ENCODE results near the gene NAV3. TPM values are rescaled to one million over a fixed set of nuclear protein-coding genes. Genes with fewer than 3 reads are reported as not detected.

Gene NAV3
- polyA plus RNA-seq, 12 donors = 14.4 to 28.8 (median 19.6) TPM; not detected in 1

DNA sequence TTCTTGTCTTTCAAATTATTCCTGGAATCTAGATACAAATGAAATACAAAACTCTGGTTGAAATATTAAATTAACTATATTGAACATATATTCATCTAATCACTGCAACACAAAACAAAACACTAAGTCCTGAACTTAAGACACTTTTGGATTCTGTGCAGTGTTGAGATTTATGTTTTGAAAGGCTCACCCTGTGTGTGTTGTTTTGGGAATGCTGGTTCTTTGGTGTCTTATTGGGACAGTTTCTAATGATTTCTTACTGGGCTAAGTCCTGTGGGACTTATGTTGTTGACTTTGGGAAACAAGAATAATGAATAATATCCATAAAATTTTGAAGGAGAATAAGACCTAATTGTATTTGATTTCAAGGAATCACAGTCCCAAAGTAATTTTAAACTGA lies 153.2 kb downstream of the NAV3 start:
- no peak for DNase-seq

GRCh38 chr12:77992760-77993159 lies 162.1 kb downstream of the NAV3 start:
- DNase-seq = no peak

- DNase-seq = no peak
Observed at GRCh38 chr12:77993658-77994057, 163.0 kb downstream of the NAV3 start.

DNA sequence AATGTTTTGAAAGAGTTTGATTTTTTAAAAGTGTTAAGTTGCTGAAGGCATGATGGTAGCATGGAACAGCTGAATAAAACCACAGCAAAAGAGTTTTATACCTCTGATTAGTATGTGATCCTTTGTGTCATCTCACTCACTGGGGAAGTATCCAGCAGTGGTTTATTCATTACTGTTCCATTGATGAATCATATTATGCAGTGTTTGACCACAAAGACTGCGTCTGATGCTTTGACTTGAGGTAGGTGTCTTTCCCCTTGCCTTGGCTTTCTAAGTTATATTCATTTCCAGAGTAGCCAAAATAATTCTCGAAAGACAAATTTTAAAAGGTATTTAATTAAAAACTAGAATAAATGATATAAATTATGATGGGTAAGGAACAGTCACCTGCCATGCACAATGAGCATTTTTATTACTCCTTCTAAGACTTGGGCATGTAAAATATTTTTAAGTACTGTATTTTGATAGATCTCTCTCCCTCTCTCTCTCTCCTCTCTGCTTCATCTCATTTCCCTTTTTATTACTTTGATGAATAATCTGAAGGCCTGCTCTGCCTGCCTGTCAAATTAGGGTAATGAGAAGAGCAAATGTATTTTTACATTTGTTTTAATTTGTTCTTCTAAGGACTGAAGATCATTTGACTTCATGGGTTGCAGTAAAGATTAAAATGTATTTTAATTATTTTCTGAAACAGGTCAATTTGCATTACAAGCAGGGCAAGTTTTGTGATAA lies 164.9 kb downstream of the NAV3 start:
- DNase-seq = no peak

- no peak for DNase-seq
Observed at GRCh38 chr12:77996670-77997069, 166.0 kb downstream of the NAV3 start.

GRCh38 chr12:77998236-77998786 lies 167.6 kb downstream of the NAV3 start:
- DNase-seq = no peak

- DNase-seq = no peak
Observed at GRCh38 chr12:77999074-77999715, 168.5 kb downstream of the NAV3 start.

DNA sequence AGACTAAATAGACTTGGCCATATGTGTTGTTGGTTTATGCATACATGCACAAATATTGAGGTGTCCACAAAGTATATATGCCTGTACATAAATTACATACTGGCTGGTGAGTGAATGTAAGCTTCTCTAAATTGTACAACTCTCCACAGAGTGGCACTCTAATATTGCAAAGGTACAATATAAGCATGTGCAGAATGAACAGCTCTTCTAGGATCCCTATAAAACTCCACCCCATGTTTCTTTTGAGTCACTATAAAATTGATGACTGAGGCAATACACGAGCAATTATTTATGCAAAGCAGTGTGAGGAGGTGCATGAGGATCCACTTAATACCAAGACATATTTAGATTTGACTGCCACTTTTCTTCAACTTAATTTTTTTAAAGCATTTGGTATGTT lies 172.2 kb downstream of the NAV3 start:
- DNase-seq = no peak

GRCh38 chr12:78004249-78005093 lies 173.8 kb downstream of the NAV3 start:
- no peak for DNase-seq

GRCh38 chr12:78005094-78005492 lies 174.4 kb downstream of the NAV3 start:
- no peak for DNase-seq

DNA sequence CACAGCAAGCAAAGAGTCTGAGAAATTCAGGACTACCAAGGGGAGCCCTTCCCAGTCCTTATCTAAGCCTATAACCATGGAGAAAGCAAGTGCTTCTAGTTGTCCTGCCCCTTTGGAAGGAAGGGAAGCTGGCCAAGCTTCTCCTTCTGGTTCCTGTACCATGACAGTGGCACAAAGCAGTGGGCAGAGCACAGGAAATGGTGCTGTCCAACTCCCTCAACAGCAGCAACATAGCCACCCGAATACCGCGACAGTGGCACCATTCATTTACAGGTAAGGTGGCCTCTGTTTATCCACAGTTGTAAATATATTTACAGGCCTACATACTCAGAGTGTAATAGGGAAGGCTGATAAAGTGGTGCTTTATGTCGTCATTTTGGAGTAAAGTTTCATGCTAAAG lies 176.5 kb downstream of the NAV3 start:
- DNase-seq = no peak

GRCh38 chr12:78009031-78009430 lies 178.3 kb downstream of the NAV3 start:
- no peak for DNase-seq

GRCh38 chr12:78018171-78018910 lies 187.6 kb downstream of the NAV3 start:
- no peak for DNase-seq

DNA sequence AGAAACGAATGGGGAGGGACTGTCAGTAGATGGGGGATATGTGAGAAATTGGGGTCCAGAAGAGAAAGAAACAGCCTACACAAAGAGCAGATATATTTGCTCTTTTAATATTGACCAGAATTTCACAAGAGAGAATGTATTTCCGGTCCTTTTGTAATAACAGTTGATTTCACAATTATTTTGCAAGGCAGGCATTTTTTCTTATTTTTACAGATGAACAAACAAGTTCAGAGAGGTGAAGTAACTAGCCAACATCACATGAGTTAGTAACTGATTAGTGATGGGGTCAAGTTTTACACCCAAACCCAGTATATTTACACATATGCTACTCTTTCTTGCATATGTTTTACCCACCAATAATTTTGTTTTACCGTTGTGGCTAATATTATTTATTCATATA lies 188.2 kb downstream of the NAV3 start:
- no peak for DNase-seq

- DNase-seq = no peak
Observed at GRCh38 chr12:78028426-78028825, 197.7 kb downstream of the NAV3 start.

GRCh38 chr12:78034025-78034424 lies 203.3 kb downstream of the NAV3 start:
- no peak for DNase-seq

- DNase-seq = no peak
Observed at GRCh38 chr12:78035901-78036606, 205.4 kb downstream of the NAV3 start.

DNA sequence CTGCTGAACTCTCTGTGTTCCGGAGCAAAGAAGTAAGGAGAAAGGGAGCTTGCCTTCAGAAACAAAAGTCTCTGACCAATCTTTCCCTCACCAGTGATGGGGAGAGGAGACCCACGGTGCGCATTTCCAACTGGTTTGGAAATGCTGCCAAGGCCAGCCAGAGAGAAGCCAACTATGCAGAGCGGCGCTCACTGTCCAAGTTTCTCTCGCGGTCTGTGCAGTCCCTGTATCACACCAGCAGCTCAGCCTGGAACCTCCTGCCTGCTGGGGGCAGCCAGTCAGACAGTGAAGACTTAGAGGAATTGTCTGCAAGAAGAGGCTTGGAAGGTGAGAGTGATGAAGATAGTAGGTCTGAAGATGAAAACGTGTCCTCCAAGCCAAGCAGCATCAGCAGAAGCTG lies 206.2 kb downstream of the NAV3 start:
- DNase-seq = no peak

DNA sequence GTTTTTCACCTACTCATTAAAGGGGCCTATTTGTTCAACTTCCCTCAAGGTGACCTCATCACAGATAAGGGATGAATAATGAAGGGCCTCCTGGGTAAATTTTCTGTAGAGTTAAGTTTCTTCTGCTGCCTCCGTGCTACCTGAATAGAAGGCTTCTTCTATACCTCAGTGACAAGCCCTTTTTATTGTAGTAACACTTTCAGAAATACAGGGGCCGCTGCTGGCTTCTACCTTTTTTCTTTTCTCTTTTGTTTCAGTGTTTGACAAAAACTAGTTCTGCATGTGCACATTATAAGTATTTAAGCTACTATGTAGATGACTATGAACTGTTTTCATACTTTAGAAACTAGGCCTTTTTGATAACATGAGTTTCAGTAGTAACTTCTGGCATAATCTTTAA lies 207.0 kb downstream of the NAV3 start:
- no peak for DNase-seq

- DNase-seq = no peak
Observed at GRCh38 chr12:78038541-78038940, 207.8 kb downstream of the NAV3 start.

GRCh38 chr12:78038986-78039385 lies 208.3 kb downstream of the NAV3 start:
- no peak for DNase-seq

Data from muscle of arm (tissue), 12 donors.